OCI-LY1 (cell line): ENCODE results near the gene ST6GAL2.

ENCODE experiments used
- H2AFZ ChIP-seq: fragments of 200-600 bp; sonication (generic), shearing (Covaris generic); 2 replicates; pipeline ENCODE4 v1.6.0; 2014; ENCODE audit warnings: antibody characterized with exemption, mild to moderate bottlenecking, low read length
- H3F3A ChIP-seq: fragments of 200-600 bp; sonication (generic), shearing (Covaris generic); 2 replicates; pipeline ENCODE4 v1.6.0; 2014; ENCODE audit warnings: mild to moderate bottlenecking, antibody characterized with exemption, low read length, moderate library complexity; ENCODE audit not compliant: insufficient read depth
- H3K27ac ChIP-seq: fragments of 200-600 bp; sonication (generic); 2 replicates; pipeline ENCODE4 v1.5.1; 2014; ENCODE audit warnings: low read length, mixed run types, mild to moderate bottlenecking, low read depth; ENCODE audit not compliant: poor library complexity, severe bottlenecking
- H3K27me3 ChIP-seq: fragments of 200-600 bp; sonication (generic); 2 replicates; pipeline ENCODE4 v1.6.0; 2014; ENCODE audit warnings: antibody characterized with exemption, mild to moderate bottlenecking, low read length, moderate library complexity; ENCODE audit not compliant: insufficient read depth
- H3K36me3 ChIP-seq: fragments of 200-600 bp; sonication (generic); 2 replicates; pipeline ENCODE4 v1.6.1; 2014; ENCODE audit warnings: mild to moderate bottlenecking, antibody characterized with exemption, low read length, moderate library complexity, mixed read lengths; ENCODE audit not compliant: insufficient read depth
- H3K4me1 ChIP-seq: fragments of 200-600 bp; sonication (generic); 2 replicates; pipeline ENCODE4 v1.5.1; 2014; ENCODE audit warnings: mild to moderate bottlenecking, low read length, moderate library complexity; ENCODE audit not compliant: insufficient read depth, severe bottlenecking
- H3K4me2 ChIP-seq: fragments of 200-600 bp; sonication (generic), shearing (Covaris generic); 2 replicates; pipeline ENCODE4 v1.6.1; 2014; ENCODE audit warnings: low read length
- H3K4me3 ChIP-seq: fragments of 200-600 bp; sonication (generic); 2 replicates; pipeline ENCODE4 v1.5.1; 2014; ENCODE audit warnings: low read length, low read depth, mild to moderate bottlenecking, mixed read lengths; ENCODE audit not compliant: poor library complexity, severe bottlenecking
- H3K79me2 ChIP-seq: fragments of 200-600 bp; shearing (Covaris generic); 2 replicates; pipeline ENCODE4 v1.6.1; 2016; ENCODE audit warnings: mixed run types, low read length, mixed read lengths; ENCODE audit not compliant: insufficient read depth
- H3K9ac ChIP-seq: fragments of 200-600 bp; sonication (generic), shearing (Covaris generic); 2 replicates; pipeline ENCODE4 v1.6.1; 2014; ENCODE audit warnings: mild to moderate bottlenecking, low read length, mixed read lengths
- H3K9me2 ChIP-seq: fragments of 200-600 bp; sonication (generic), shearing (Covaris generic); 2 replicates; pipeline ENCODE4 v1.6.1; 2014; ENCODE audit warnings: low read depth, mild to moderate bottlenecking, low read length, mixed read lengths
- H3K9me3 ChIP-seq: fragments of 200-600 bp; shearing (Covaris generic); 2 replicates; pipeline ENCODE4 v1.6.1; 2014; ENCODE audit warnings: low read length, mixed read lengths
- H4K20me1 ChIP-seq: fragments of 200-600 bp; sonication (generic), shearing (Covaris generic); 2 replicates; pipeline ENCODE4 v1.6.0; 2016; ENCODE audit warnings: mild to moderate bottlenecking, low read length; ENCODE audit not compliant: insufficient read depth
- EZH2 ChIP-seq: fragments of 200-600 bp; sonication (generic), shearing (Covaris generic); IDR thresholded peaks from 2 replicates; pipeline ENCODE4 v1.8.0; 2017; ENCODE audit warnings: borderline replicate concordance, mixed run types, mild to moderate bottlenecking, antibody characterized with exemption, low read length, moderate library complexity, mixed read lengths
- TF ChIP-seq, protein P1 (sequence below): fragments of 200-600 bp; sonication (generic), shearing (Covaris generic); IDR thresholded peaks from 2 replicates; pipeline ENCODE4 v1.5.1; 2017; ENCODE audit warnings: mild to moderate bottlenecking, antibody characterized with exemption, low read length, moderate library complexity, mixed read lengths

Gene ST6GAL2

GRCh38 chr2:106899786-106900530 is 14.0 kb upstream of the ST6GAL2 start:
- Histone ChIP-seq H3K4me3 (no peak overlapping the region), H2AFZ (no peak overlapping the region), H3F3A (no peaks in the 10 kb centered on the region), H3K79me2 (no peaks in the 10 kb centered on the region), H3K36me3 (no peaks in the 10 kb centered on the region), H3K9me3 (no peaks in the 10 kb centered on the region), H3K27me3 (no peaks in the 10 kb centered on the region; the same call in 1 of the 2 replicates), H3K9ac (no peak overlapping the region), H3K4me2 (no peak overlapping the region), H3K27ac (no peak overlapping the region), H3K4me1 (no peaks in the 10 kb centered on the region), H4K20me1 (no peaks in the 10 kb centered on the region), H3K9me2 (no peaks in the 10 kb centered on the region)
- TF ChIP-seq EZH2, result no peak

GRCh38 chr2:106894545-106894944 is 8.6 kb upstream of the ST6GAL2 start:
- H3K36me3 ChIP-seq, result no peaks in the 10 kb centered on the region
- no peaks in the 10 kb centered on the region for H3K4me1 ChIP-seq
- no peaks in the 10 kb centered on the region for H3K79me2 ChIP-seq
- no peak overlapping the region for H3K4me3 ChIP-seq
- no peaks in the 10 kb centered on the region for H3K9me2 ChIP-seq
- TF ChIP-seq, protein P1, sequence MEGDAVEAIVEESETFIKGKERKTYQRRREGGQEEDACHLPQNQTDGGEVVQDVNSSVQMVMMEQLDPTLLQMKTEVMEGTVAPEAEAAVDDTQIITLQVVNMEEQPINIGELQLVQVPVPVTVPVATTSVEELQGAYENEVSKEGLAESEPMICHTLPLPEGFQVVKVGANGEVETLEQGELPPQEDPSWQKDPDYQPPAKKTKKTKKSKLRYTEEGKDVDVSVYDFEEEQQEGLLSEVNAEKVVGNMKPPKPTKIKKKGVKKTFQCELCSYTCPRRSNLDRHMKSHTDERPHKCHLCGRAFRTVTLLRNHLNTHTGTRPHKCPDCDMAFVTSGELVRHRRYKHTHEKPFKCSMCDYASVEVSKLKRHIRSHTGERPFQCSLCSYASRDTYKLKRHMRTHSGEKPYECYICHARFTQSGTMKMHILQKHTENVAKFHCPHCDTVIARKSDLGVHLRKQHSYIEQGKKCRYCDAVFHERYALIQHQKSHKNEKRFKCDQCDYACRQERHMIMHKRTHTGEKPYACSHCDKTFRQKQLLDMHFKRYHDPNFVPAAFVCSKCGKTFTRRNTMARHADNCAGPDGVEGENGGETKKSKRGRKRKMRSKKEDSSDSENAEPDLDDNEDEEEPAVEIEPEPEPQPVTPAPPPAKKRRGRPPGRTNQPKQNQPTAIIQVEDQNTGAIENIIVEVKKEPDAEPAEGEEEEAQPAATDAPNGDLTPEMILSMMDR, result no peak
- TF ChIP-seq EZH2, result no peak
- H2AFZ ChIP-seq, result no peak overlapping the region
- no peaks in the 10 kb centered on the region for H4K20me1 ChIP-seq
- H3K27me3 ChIP-seq, result no peaks in the 10 kb centered on the region; the same call in 1 of the 2 replicates
- no peaks in the 10 kb centered on the region for H3F3A ChIP-seq
- H3K9me3 ChIP-seq, result no peaks in the 10 kb centered on the region
- no peak overlapping the region for H3K4me2 ChIP-seq
- no peak overlapping the region for H3K9ac ChIP-seq
- no peak overlapping the region for H3K27ac ChIP-seq

DNA sequence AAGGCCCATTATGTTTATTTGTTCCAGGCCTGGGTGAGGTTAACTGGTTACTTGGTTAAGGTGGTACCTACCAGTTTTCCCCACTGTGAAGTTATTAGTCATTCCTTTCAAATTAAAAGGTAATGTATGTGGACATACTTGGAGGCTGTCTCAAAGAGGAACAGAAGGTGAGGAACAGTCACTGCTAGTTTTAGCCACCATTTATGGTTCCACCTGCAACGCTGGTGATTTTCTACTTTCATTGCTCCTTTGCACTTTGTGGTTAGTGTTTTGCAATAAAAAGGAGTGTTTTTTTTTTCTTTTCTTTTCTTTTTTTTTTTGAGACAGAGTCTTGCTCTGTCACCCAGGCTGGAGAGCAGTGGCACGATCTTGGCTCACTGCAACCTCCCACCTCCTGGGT is 6.1 kb upstream of the ST6GAL2 start:
- no peak overlapping the region for H3K27ac ChIP-seq
- no peak overlapping the region for H3K9ac ChIP-seq
- no peaks in the 10 kb centered on the region for H4K20me1 ChIP-seq
- no peaks in the 10 kb centered on the region for H3K9me3 ChIP-seq
- H3K4me2 ChIP-seq, result no peak overlapping the region
- no peaks in the 10 kb centered on the region for H3K4me1 ChIP-seq
- no peak overlapping the region for H2AFZ ChIP-seq
- H3K9me2 ChIP-seq, result no peaks in the 10 kb centered on the region
- TF ChIP-seq, protein P1, result no peak
- TF ChIP-seq EZH2, result no peak
- no peaks in the 10 kb centered on the region for H3F3A ChIP-seq
- no peaks in the 10 kb centered on the region for H3K27me3 ChIP-seq
- no peaks in the 10 kb centered on the region for H3K79me2 ChIP-seq
- H3K4me3 ChIP-seq, result no peak overlapping the region
- no peaks in the 10 kb centered on the region for H3K36me3 ChIP-seq

DNA sequence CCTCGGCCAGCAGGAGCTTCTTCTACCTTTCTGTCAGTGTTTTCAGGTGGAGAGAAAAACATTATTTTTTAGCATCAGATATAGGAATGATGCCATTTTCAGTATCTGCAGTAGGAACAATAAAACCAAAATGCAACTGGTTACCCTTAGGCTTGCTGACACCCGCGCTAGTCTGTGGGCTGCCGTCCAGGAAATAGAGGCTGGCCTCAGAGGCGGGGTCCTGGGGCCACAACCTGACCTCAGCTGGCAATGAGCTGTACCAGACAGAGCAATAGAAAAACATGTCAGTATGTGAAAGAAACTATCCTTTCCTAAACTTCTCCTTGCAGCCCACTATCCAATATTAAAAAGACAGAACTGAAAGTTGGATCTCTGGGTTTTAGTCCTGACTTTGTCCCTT is 4.6 kb upstream of the ST6GAL2 start:
- Histone ChIP-seq H2AFZ (no peak overlapping the region), H3K27me3 (no peaks in the 10 kb centered on the region), H3K36me3 (no peaks in the 10 kb centered on the region), H3K4me2 (no peak overlapping the region), H3K9ac (no peak overlapping the region), H3K9me3 (no peaks in the 10 kb centered on the region), H3K79me2 (no peaks in the 10 kb centered on the region), H3K4me1 (no peaks in the 10 kb centered on the region), H3K27ac (no peak overlapping the region), H4K20me1 (no peaks in the 10 kb centered on the region), H3K9me2 (no peaks in the 10 kb centered on the region), H3K4me3 (no peak overlapping the region), H3F3A (no peaks in the 10 kb centered on the region)
- no peak for TF ChIP-seq EZH2
- TF ChIP-seq, protein P1, result no peak
